GM19239 (cell line): Measurements from ENCODE around the gene COA1.
"Not testable (repeated sequence)": the region's sequence is repeated elsewhere in the genome, so short reads cannot be mapped to it uniquely, and the experiment has no call there.

Experiments
- DNase-seq: peaks from one replicate; pipeline ENCODE4 v3.0.0; 2011; ENCODE audit warnings: low spot score; ENCODE audit not compliant: insufficient read length
- FAIRE-seq: peaks from 2 replicates; lab custom pipeline; 2011; peaks lifted over from hg19 to GRCh38; lab: Jason Lieb, UNC

Gene COA1

DNA sequence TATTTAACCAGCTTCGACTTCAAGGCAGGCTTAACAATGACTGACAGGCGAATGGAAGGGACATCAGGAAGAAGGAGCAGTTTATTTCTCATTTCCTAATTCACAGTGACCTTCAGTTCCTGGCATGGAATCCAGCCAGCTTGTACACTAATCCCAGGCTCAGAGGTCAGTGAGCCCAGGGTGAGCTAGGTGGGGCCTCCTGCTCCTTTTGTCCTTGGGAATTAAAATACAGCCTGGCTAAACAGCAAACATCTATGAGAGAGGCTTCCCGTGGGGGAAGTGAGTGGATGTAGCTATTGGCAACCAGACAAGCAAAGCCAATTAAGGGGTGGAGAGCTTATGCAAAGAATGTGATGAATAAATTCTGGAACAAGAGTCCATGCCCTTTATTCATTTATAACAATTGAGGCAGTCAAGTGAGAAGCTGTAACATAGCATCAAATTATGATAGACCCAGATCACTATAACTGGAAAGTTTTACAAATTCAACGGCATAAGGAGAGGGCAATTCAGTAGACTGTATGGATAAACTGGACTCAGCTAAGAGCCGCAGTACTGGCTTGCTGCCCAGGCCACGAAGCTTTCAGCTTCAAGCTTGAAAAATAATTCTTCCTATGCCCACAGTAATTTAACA is 89.3 kb downstream of the COA1 start:
- no peak for DNase-seq
- FAIRE-seq, result no peak

GRCh38 chr7:43637114-43637806 is 92.1 kb downstream of the COA1 start:
- DNase-seq (no peak), FAIRE-seq (no peak)

- FAIRE-seq, result no peak
- DNase-seq, result no peak
These were observed 93.2 kb downstream of the COA1 start for GRCh38 chr7:43636093-43636492.

- no peak for FAIRE-seq
These were observed 94.9 kb downstream of the COA1 start for GRCh38 chr7:43634384-43634783.

GRCh38 chr7:43632746-43633145 is 96.6 kb downstream of the COA1 start:
- DNase-seq (no peak), FAIRE-seq (no peak)

More at GRCh38 chr7:43634384-43634783, 94.9 kb downstream of the COA1 start:
- DNase-seq, result no peak

DNA sequence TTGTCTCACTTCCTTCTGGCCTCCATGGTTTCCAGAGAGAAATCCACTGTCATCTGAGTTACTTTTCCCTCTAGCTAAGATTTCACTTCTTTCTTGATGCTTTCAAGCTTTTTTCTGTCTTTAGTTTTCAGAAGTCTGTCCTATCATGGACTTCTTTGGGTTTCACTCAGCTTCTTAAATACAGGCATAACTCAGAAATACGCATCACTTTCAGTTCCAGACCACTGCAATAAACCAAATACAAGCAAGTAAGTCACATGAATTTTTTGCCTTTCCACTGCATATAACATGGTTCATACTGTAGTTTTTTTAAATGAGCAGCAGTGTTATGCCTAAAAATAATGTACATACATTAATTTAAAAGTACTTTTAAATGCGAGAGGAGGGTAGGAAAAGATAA is 97.8 kb downstream of the COA1 start:
- DNase-seq (no peak), FAIRE-seq (peak; percentile 86)

GRCh38 chr7:43630482-43630881 is 98.8 kb downstream of the COA1 start:
- DNase-seq (no peak), FAIRE-seq (no peak)

DNA sequence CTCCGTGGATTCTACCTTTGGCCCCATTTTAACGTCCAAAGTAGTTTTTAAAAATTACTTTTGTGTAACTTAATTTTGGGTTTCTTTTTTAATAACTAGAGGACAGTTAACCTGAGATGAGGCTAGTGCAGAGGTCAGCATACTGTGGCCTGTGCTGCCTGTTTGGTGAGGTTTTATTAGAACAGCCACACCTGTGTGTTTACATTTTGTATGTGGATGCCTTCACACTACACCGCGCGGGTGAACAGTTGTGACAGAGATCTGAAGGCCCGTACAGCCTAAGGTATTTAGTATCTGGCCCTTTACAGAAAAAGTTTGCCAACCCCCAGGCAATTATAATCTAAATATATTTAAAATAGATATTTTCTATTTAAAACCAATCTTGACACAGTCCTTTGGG is 99.5 kb downstream of the COA1 start:
- no peak for DNase-seq
- FAIRE-seq, result no peak

- FAIRE-seq (no peak), DNase-seq (no peak)
These were observed 100.9 kb downstream of the COA1 start for GRCh38 chr7:43628431-43628830.

GRCh38 chr7:43627798-43628197 is 101.5 kb downstream of the COA1 start:
- not testable (repeated sequence) for DNase-seq, FAIRE-seq

GRCh38 chr7:43626695-43627094 is 102.6 kb downstream of the COA1 start:
- FAIRE-seq, result no peak
- no peak for DNase-seq

DNA sequence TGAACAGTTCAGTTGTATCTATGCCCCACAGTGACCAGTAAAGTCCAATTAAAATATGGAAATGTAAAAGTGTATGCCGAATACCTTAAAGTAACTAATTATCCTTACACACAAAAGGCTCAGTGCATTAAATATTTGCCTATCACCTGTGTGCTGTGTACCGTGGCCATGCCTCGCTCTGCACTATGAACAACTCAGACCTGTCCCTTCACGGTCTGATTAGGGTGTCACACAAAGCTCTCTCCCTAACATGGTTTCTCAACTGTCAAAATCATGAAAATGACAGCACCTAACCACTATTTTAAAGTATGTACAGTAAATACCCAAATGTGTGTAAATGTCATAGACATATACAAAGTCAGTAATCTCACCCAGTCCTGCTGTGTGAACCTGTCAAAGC is 103.3 kb downstream of the COA1 start:
- FAIRE-seq, result peak; percentile 73
- no peak for DNase-seq

- FAIRE-seq (peak; percentile 78), DNase-seq (no peak)
These were observed 103.9 kb downstream of the COA1 start for GRCh38 chr7:43625453-43625852.

DNA sequence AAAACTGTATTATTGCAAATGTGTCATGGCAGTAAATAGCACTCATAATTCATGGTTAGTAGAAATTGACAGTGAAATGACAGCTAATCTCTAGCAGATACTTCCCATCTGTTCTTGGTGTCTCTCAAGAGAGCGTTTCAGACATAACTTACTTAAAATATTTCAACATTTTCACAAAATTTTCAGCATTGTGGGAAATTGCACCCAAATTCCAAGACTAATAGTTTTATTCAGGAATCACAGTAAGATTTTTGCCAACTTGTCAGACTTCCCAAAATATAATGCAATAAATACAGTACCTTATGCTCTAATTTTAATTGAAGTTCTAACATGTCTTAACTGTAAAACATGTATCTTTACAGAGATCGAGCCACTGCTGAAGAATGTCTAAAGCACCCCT is 105.2 kb downstream of the COA1 start:
- DNase-seq, result no peak
- no peak for FAIRE-seq

GRCh38 chr7:43621729-43622448 is 107.4 kb downstream of the COA1 start:
- FAIRE-seq (peak; percentile 52), DNase-seq (no peak)

- DNase-seq, result no peak
- no peak for FAIRE-seq
These were observed 109.9 kb downstream of the COA1 start for GRCh38 chr7:43619213-43620012.

DNA sequence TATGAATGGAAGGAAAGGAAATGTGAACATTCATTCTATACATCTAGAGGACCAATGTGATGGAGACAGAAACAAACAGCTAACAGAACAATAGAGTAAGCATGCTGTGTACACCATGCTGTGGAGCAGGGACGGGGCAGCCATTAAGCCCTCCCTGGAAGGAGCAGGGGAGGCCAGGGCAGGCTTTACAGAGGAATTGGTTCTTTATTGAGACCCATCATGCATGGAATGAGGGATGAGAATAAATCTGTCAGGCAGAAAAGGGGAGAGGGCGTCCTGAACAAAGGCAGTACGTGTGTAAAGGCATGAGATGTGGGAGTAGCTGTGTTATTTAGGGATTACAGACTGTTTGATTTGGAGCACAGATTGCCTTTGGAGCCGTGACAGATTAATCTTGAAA is 111.2 kb downstream of the COA1 start:
- DNase-seq (no peak), FAIRE-seq (no peak)

DNA sequence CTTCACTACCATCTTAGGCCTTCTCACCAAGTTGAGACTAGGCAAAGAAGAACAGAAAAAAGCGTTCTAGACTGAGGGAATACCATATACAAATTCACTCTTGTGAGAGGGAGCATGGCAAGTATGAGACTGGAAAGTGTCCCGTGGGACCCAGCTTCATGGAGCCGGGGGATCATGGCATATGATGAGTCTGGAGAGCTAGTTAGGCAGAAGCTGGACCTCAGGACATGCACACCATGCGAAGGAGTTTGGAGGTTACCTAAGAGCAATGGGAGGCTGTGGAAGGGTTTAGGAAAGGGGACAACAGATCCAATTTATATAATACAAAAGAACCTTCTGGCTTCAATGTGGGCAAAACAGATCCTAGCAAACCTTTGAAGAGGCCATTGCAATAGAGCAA is 112.3 kb downstream of the COA1 start:
- DNase-seq, result no peak
- FAIRE-seq, result no peak

GRCh38 chr7:43615558-43616145 is 113.7 kb downstream of the COA1 start:
- FAIRE-seq (no peak), DNase-seq (no peak)
